Fibroblast of lung (primary cell): Measurements from ENCODE around the gene FRMD1. TPM values are rescaled to one million over a fixed set of nuclear protein-coding genes. Genes with fewer than 3 reads are reported as not detected.

Experiments used
- DNase-seq, 2 donors: peaks; one replicate each; pipeline versions ENCODE4 v3.0.0 to v3.0.0-alpha.2; 2010; ENCODE audit warnings: low read depth in 2 of 2
- H2AFZ ChIP-seq: 2 replicates; pipeline ENCODE4 v1.5.1; 2012; ENCODE audit warnings: low read length, control low read depth, inconsistent platforms
- H3K27ac ChIP-seq: 2 replicates; pipeline ENCODE4 v1.5.1; 2011; ENCODE audit warnings: low read length, control low read depth; ENCODE audit not compliant: insufficient read depth
- H3K27me3 ChIP-seq: 2 replicates; pipeline ENCODE4 v1.5.1; 2011; ENCODE audit warnings: mild to moderate bottlenecking, low read length; ENCODE audit not compliant: control insufficient read depth, insufficient read depth
- H3K36me3 ChIP-seq: 2 replicates; pipeline ENCODE4 v1.5.1; 2011; ENCODE audit warnings: low read length; ENCODE audit not compliant: control insufficient read depth, insufficient read depth
- H3K4me1 ChIP-seq: 2 replicates; pipeline ENCODE4 v1.5.1; 2011; ENCODE audit warnings: low read length; ENCODE audit not compliant: control insufficient read depth, insufficient read depth; ENCODE audit errors: extremely low read depth
- H3K4me2 ChIP-seq: 2 replicates; pipeline ENCODE4 v1.5.1; 2011; ENCODE audit warnings: low read length, control low read depth; ENCODE audit not compliant: insufficient read depth; ENCODE audit errors: extremely low read depth
- H3K4me3 ChIP-seq, 4 experiments: fragments of 200-600 bp in 1 of 4; sonication (generic) in 1 of 4; replicated peaks in 1 of 4; 2 replicates each; pipeline ENCODE4 v1.5.1; 2011 to 2016; ENCODE audit warnings: low read length in 4 of 4, low read depth in 3 of 4, mild to moderate bottlenecking in 3 of 4, control low read depth in 2 of 4, inconsistent platforms in 1 of 4, mixed read lengths in 1 of 4; ENCODE audit not compliant: insufficient read depth in 1 of 4; ENCODE audit errors: control extremely low read depth in 1 of 4
- H3K79me2 ChIP-seq: 2 replicates; pipeline ENCODE4 v1.5.1; 2012; ENCODE audit warnings: mild to moderate bottlenecking, low read length, inconsistent platforms; ENCODE audit not compliant: control insufficient read depth, insufficient read depth
- H3K9ac ChIP-seq: 2 replicates; pipeline ENCODE4 v1.5.1; 2011; ENCODE audit warnings: mild to moderate bottlenecking, low read length, control low read depth; ENCODE audit not compliant: insufficient read depth
- H3K9me3 ChIP-seq: 2 replicates; pipeline ENCODE4 v1.5.1; 2012; ENCODE audit warnings: low read depth, low read length; ENCODE audit not compliant: control insufficient read depth, insufficient read depth
- H4K20me1 ChIP-seq: 2 replicates; pipeline ENCODE4 v1.5.1; 2011; ENCODE audit warnings: low read length; ENCODE audit not compliant: control insufficient read depth, insufficient read depth; ENCODE audit errors: extremely low read depth
- EZH2 ChIP-seq: IDR thresholded peaks from 2 replicates; pipeline ENCODE4 v1.5.1; 2012; ENCODE audit warnings: low read length, control low read depth, mild to moderate bottlenecking; ENCODE audit errors: missing control alignments
- polyA plus RNA-seq, 2 donors: library from polyadenylated mRNA; depleted of rRNA in 1 of 2; stranded (reverse) in 1 of 2; unstranded in 1 of 2; fragments of >200 nt; gene quantifications; 2 replicates each; pipeline ENCODE4 v1.2.1, GENCODE V29; 2011 to 2012; ENCODE audit warnings: missing spikeins in 1 of 2
- total RNA-seq: library from RNA; depleted of rRNA; stranded (reverse); fragments of >200 nt; gene quantifications from 2 replicates; pipeline ENCODE4 v1.2.1, GENCODE V29; 2014
- TF ChIP-seq, protein P1 (sequence below), 2 donors: IDR thresholded peaks in 1 of 2; conservative IDR thresholded peaks in 1 of 2; 1 replicate in 1 of 2; 2 replicates in 1 of 2; pipeline ENCODE4 v1.5.1; 2011 to 2012; ENCODE audit warnings: low read length in 2 of 2, control low read depth in 1 of 2, inconsistent platforms in 1 of 2, low read depth in 1 of 2, mild to moderate bottlenecking in 1 of 2

Gene FRMD1
- total and polyA plus RNA-seq, 2 donors (not counting 1 experiment from before 2014, with no cell fraction given) = not detected

DNA sequence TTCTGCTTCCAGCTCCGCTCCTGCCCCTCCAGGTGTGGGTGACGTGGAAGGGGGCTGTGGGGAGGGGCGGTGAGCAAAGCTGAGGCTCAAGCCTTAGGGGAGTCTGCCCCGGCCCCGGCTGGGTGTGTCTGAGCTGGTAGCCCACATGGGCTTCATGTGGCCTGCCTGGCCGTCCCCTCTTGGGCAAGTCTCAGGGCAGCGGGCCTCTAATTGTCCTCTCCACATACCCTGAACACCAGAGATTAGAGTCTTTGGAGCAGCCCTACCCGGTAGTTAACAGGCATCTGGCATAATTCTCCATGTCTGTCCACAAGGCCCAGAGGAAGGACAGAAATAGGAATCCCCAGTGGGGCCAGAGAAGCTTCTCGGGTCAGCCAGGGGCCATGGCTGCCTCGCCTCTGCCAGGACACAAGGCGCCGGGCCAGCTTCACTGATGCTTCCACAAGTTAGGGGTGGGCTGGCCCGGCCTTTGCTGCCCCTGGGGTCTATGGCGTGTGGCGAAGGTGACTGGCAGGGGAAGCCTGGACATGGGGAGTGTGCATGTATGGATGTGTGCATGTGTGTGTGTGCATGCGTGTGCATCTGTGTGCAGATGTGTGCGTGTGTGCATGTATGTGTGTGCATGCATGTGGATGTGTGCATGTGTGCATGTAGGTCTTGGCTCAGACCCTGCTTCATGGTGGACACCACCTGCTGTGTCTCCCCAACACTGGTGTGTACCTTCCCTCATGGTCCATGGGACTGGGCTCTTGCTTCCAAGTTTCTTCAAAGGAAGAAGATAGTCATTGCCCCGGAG, 24.0 kb downstream of the FRMD1 start:
- Histone ChIP-seq H3K36me3 (no peaks in the 10 kb centered on the region), H3K4me3 (no peak overlapping the region), H3K4me2 (no peak overlapping the region), H3K79me2 (no peaks in the 10 kb centered on the region), H4K20me1 (no peaks in the 10 kb centered on the region), H3K4me1 (no peaks in the 10 kb centered on the region), H3K9ac (no peak overlapping the region), H3K9me3 (no peaks in the 10 kb centered on the region), H2AFZ (no peak overlapping the region), H3K27ac (no peak overlapping the region), H3K27me3 (no peaks in the 10 kb centered on the region)
- no peak for DNase-seq
- TF ChIP-seq EZH2 = no peak
- TF ChIP-seq, protein P1, sequence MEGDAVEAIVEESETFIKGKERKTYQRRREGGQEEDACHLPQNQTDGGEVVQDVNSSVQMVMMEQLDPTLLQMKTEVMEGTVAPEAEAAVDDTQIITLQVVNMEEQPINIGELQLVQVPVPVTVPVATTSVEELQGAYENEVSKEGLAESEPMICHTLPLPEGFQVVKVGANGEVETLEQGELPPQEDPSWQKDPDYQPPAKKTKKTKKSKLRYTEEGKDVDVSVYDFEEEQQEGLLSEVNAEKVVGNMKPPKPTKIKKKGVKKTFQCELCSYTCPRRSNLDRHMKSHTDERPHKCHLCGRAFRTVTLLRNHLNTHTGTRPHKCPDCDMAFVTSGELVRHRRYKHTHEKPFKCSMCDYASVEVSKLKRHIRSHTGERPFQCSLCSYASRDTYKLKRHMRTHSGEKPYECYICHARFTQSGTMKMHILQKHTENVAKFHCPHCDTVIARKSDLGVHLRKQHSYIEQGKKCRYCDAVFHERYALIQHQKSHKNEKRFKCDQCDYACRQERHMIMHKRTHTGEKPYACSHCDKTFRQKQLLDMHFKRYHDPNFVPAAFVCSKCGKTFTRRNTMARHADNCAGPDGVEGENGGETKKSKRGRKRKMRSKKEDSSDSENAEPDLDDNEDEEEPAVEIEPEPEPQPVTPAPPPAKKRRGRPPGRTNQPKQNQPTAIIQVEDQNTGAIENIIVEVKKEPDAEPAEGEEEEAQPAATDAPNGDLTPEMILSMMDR (conservative IDR thresholded peaks at IDR 0.05 in 1 of 2, IDR thresholded peaks at IDR 0.05 in 1 of 2; ENCODE audit: low read depth in 1 of 2, low read length in 2 of 2) = no peak

DNA sequence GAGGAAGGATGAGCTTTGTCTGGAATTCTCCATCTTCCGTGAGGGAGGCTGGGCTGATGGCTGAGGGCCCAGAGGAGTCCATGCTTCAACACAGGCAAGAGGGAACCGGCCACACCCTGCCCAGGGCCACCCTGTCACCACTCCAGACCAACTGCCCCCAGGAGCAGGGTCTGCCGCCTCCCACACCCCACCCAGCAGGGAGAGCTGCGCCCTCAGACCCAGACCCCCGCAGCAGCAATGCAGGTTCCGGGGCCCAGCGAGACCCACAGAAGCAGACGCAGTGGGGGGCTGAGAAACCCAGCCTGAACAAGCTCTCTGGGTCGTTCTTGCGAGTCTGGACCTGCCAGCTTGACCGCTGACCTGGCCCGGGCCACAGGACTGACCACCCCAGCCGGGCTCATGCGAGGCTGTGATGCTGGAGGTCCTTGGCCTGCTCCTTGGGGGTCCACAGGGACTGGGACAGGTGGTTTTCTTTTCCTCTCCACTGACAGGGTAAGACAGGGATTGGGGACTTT, 25.0 kb downstream of the FRMD1 start:
- Histone ChIP-seq H3K4me1 (no peaks in the 10 kb centered on the region), H3K27me3 (no peaks in the 10 kb centered on the region), H3K27ac (no peak overlapping the region), H2AFZ (no peak overlapping the region), H3K9ac (no peak overlapping the region), H3K79me2 (no peaks in the 10 kb centered on the region), H3K9me3 (no peaks in the 10 kb centered on the region), H3K4me3 (no peak overlapping the region), H3K36me3 (no peaks in the 10 kb centered on the region), H3K4me2 (no peak overlapping the region), H4K20me1 (no peaks in the 10 kb centered on the region)
- DNase-seq = no peak
- no peak for TF ChIP-seq EZH2
- TF ChIP-seq, protein P1 (conservative IDR thresholded peaks at IDR 0.05 in 1 of 2, IDR thresholded peaks at IDR 0.05 in 1 of 2; ENCODE audit: low read depth in 1 of 2, low read length in 2 of 2) = no peak

DNA sequence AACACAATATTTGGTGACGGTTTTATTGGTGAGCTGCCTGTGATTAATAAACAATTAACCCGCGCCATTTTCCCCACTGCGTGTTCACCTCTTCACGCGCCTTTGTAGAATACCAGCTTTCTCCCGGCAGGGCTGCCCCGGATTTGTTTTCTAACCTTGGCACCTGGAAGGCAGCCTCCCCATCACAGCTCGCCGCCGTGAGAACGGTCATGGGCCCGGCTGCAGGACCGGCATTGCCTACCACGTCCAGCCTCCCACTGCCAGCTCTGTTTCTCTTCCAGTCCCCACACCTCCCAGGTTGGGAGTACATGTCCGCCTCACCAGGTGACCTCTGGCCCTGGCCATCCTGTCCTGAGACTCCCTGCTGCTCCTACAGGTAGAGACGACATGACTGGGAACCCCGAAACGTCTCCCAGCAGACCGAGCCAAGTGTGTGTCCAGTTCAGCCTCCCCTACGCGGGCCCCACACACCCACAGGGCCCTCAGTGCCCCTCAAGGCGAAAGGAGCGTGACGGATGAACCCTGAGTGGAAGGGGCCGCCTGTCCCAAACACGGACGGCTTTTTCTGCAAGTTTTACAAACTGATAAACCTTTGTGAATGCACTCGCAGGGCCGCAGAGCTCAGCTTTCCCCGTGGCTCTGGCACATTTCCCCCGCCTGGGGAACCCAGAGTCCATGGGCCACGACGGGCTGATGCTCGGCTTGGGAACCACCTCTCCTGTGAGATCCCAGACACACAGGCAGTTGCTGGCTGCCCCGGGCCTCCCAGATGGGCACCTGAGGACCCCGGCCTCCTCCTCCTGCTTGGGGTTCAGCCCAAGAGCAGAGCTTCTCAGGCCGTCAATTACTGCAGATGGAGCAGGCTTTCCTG, 25.7 kb downstream of the FRMD1 start:
- Histone ChIP-seq H3K27me3 (no peaks in the 10 kb centered on the region), H3K9ac (no peak overlapping the region), H3K9me3 (no peaks in the 10 kb centered on the region), H3K4me3 (no peak overlapping the region), H3K79me2 (no peaks in the 10 kb centered on the region), H3K4me2 (no peak overlapping the region), H3K4me1 (no peaks in the 10 kb centered on the region), H3K36me3 (no peaks in the 10 kb centered on the region), H4K20me1 (no peaks in the 10 kb centered on the region), H3K27ac (no peak overlapping the region), H2AFZ (no peak overlapping the region)
- no peak for DNase-seq
- TF ChIP-seq EZH2 = no peak
- TF ChIP-seq, protein P1 (conservative IDR thresholded peaks at IDR 0.05 in 1 of 2, IDR thresholded peaks at IDR 0.05 in 1 of 2; ENCODE audit: low read depth in 1 of 2, low read length in 2 of 2) = no peak
